H54 (cell line): ENCODE data around the gene CDH15.

Source experiments
- DNase-seq: peaks from one replicate; pipeline ENCODE4 v3.0.0; 2011; ENCODE audit warnings: low spot score, mixed read lengths; ENCODE audit not compliant: insufficient read length
- FAIRE-seq: peaks from 3 replicates; lab custom pipeline; 2011; peaks lifted over from hg19 to GRCh38; lab: Jason Lieb, UNC
- POLR2A ChIP-seq: IDR thresholded peaks from 2 replicates; pipeline ENCODE4 v1.6.1; 2011; ENCODE audit warnings: low read depth, mild to moderate bottlenecking, low read length

The CDH15 gene

DNA sequence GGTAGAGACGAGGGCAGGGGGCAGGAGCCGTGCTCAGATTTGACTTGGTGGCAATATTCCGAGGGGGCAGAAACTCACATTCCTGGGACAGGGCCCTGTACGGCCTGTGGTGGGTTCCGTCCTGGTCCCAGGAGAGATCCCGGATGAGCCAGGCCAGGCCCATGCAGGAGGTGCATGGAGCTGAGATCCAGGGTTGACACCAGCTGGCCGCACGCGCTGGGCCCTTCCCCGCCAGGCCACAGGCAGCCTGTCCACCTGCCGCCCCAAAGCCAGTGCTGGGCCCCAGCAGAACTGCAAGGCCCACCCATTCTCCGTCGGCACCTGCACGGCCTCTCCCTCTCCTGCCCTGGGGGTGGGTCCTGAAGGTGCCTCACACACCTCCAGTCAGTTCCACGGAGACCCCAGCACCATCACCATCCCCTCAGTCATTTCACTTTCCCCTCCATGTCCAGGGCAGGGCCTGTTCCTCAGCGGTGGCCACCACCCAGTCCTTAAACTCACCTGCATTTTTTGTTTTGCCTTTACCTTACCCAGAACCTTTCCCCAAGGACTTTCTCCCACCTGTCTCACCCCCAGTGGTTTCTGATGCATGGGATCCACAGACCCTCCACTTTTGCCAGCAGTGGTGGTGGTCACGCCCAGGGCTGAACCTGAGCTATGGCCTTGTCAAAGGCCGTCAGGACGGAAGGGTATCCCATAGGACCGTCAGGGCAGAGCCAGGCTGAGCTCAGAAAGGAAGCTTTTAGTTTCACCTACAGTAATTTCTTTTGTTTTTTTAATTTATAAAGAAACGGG, 25.1 kb upstream of the CDH15 start:
- no peak for FAIRE-seq
- DNase-seq = no peak
- no peak for TF ChIP-seq POLR2A

GRCh38 chr16:89147085-89147817, 24.3 kb upstream of the CDH15 start:
- no peak for TF ChIP-seq POLR2A
- DNase-seq (no peak), FAIRE-seq (no peak)

GRCh38 chr16:89149386-89149785, 22.2 kb upstream of the CDH15 start:
- FAIRE-seq (no peak), DNase-seq (no peak)
- TF ChIP-seq POLR2A = no peak

GRCh38 chr16:89150090-89150835, 21.3 kb upstream of the CDH15 start:
- TF ChIP-seq POLR2A = no peak
- FAIRE-seq (no peak), DNase-seq (no peak)

DNA sequence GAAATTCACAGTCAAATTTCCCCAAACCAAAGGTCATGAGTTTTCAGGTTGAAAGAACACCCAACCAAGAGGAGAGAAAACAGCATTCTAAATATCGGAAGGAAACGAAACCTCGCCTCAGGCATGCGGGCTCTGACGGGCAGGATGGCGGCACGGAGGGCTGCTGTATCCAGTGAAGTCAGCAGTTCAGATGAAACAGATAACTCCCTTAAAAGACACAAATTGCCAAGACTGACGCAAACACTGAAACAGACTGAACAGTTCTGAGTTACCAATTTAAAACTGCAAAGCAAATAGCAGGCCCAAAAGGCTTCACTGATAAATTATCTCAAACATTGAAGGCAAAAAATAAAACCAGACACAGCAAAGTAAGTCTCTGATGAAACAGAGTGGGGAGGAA, 20.6 kb upstream of the CDH15 start:
- no peak for FAIRE-seq
- TF ChIP-seq POLR2A = no peak
- no peak for DNase-seq

GRCh38 chr16:89152831-89153700, 18.5 kb upstream of the CDH15 start:
- no peak for DNase-seq
- TF ChIP-seq POLR2A = no peak
- FAIRE-seq = no peak

DNA sequence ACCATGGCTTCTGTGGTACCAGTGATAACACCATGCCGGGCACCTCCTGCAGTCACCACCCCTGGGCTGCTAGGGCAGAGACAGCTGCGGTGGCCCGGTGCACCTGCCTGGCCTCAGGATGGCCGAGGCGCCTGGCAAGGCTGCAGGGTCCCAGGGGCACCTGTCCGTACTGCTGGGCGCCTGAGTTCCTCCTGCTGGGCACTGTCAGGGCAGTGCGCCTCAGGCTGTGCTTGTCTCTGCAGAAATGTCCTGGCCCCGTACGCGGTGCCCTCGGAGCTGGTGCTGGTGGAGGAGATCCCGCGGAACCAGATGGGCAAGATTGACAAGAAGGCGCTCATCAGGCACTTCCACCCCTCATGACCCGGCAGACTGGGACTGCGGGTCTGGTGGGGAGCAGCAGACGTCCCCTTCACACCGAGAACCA, 17.7 kb upstream of the CDH15 start:
- FAIRE-seq = no peak
- DNase-seq = no peak
- no peak for TF ChIP-seq POLR2A

GRCh38 chr16:89154390-89155183, 17.0 kb upstream of the CDH15 start:
- no peak for FAIRE-seq
- TF ChIP-seq POLR2A = no peak

GRCh38 chr16:89155184-89155679, 16.3 kb upstream of the CDH15 start:
- DNase-seq (no peak), FAIRE-seq (no peak)
- no peak for TF ChIP-seq POLR2A

More at GRCh38 chr16:89154390-89155183, 17.0 kb upstream of the CDH15 start:
- DNase-seq = no peak

DNA sequence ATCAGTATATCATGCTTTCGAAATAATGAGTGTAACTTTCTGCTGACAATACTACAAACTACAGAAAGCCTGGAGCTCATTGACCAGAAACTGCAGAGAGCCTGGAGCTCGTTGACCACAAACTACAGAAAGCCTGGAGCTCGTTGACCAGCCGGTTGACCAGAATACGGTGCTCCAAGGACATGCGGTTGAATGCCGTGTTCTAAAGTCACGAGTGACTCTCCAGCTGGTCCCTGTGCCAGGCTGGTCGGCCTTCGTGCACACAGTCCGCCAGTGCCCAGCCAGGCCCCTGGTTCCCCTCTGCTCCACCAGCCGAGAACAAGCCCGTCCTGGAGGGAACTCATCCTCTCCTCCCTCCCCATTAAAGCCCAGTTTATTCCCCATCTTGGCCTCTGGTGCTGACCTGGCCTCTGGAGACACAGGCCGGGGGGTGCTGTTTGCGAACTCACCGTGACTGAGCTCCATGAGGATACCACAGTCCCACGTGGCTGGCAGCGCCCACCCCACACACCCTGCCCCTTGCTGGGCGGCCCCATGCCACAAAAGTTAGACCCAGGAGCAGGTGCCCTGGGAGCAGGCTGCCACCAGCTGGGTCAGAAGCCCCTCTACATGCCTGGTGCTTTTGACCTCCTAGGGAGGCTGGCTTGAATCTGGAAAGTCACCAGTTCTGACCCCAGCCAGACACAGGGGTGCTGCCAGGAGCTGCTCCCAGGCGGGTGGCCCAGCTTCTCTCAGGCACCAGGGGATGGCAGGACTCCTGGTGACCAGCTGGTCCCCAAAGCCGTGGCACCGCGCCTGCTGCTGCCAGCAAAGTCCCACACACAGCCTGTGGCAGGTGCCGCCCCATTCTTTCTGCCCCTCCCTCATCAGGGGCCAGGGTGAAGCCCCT, 15.5 kb upstream of the CDH15 start:
- DNase-seq (no peak), FAIRE-seq (no peak)
- no peak for TF ChIP-seq POLR2A

GRCh38 chr16:89156740-89157645, 14.6 kb upstream of the CDH15 start:
- FAIRE-seq (no peak), DNase-seq (no peak)
- no peak for TF ChIP-seq POLR2A
